ENCODE data around the gene ACOT11. TPM values are rescaled to one million over a fixed set of nuclear protein-coding genes. Genes with fewer than 3 reads are reported as not detected.

The ACOT11 gene
- total RNA-seq, 2 experiments from 2014 or later, result 0.50 to 0.91 TPM

DNA sequence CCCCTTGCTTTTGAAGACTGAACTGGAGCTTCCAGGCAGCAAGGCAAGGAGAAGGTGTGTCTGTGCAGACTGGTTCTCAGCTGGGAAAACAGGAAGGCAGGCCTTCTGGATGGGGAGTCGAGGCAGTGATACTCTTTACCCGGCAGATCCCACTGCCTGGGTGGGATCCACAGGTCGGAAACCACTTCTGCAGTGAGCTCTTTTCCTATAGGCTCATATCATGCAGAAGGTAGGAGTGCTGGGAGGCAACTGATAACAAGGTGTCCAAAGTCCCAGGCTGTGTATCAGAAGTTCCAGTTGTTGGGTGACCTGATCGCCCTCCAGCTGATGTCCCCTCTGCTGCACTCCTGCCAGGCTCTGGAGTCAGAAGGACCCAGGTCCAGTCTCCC lies 17.1 kb downstream of the ACOT11 start:
- Histone ChIP-seq H3K4me3 (ENCODE audit: low read length) (no peak overlapping the region), H3K4me1 (ENCODE audit: insufficient read depth, low read length) (peaks cover 3% of the 10 kb centered on the region), H3K9me3 (ENCODE audit: control insufficient read depth in 1 of 2, insufficient read depth in 1 of 2, low read length in 2 of 2) (no peaks in the 10 kb centered on the region), H3K36me3 (ENCODE audit: insufficient read depth, low read length) (no peaks in the 10 kb centered on the region), H3K27ac (ENCODE audit: low read depth in 1 of 2, low read length in 2 of 2) (no peak overlapping the region), H3K27me3 (ENCODE audit: control insufficient read depth in 1 of 2, insufficient read depth in 2 of 2, low read length in 2 of 2) (no peaks in the 10 kb centered on the region)
- CTCF ChIA-PET, result no interaction called here
- DNase-seq, result no peak
- H3K4me3 Mint-ChIP-seq, result no peak overlapping the region
- no peak overlapping the region for H3K27ac Mint-ChIP-seq
- POLR2A ChIA-PET, result no interaction called here
- no peaks in the 10 kb centered on the region for H3K36me3 Mint-ChIP-seq (ENCODE audit: low read depth)
- ATAC-seq (ENCODE audit: poor library complexity), result no peak
- H3K9me3 Mint-ChIP-seq, result no peaks in the 10 kb centered on the region
- H3K4me1 Mint-ChIP-seq (ENCODE audit: low read depth), result no peaks in the 10 kb centered on the region
- intact Hi-C loops (cut with DNase I, micrococcal nuclease), result no loop called here
- TF ChIP-seq, protein P1, sequence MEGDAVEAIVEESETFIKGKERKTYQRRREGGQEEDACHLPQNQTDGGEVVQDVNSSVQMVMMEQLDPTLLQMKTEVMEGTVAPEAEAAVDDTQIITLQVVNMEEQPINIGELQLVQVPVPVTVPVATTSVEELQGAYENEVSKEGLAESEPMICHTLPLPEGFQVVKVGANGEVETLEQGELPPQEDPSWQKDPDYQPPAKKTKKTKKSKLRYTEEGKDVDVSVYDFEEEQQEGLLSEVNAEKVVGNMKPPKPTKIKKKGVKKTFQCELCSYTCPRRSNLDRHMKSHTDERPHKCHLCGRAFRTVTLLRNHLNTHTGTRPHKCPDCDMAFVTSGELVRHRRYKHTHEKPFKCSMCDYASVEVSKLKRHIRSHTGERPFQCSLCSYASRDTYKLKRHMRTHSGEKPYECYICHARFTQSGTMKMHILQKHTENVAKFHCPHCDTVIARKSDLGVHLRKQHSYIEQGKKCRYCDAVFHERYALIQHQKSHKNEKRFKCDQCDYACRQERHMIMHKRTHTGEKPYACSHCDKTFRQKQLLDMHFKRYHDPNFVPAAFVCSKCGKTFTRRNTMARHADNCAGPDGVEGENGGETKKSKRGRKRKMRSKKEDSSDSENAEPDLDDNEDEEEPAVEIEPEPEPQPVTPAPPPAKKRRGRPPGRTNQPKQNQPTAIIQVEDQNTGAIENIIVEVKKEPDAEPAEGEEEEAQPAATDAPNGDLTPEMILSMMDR (IDR thresholded peaks at IDR 0.05), result no peak
- no peaks in the 10 kb centered on the region for H3K27me3 Mint-ChIP-seq

DNA sequence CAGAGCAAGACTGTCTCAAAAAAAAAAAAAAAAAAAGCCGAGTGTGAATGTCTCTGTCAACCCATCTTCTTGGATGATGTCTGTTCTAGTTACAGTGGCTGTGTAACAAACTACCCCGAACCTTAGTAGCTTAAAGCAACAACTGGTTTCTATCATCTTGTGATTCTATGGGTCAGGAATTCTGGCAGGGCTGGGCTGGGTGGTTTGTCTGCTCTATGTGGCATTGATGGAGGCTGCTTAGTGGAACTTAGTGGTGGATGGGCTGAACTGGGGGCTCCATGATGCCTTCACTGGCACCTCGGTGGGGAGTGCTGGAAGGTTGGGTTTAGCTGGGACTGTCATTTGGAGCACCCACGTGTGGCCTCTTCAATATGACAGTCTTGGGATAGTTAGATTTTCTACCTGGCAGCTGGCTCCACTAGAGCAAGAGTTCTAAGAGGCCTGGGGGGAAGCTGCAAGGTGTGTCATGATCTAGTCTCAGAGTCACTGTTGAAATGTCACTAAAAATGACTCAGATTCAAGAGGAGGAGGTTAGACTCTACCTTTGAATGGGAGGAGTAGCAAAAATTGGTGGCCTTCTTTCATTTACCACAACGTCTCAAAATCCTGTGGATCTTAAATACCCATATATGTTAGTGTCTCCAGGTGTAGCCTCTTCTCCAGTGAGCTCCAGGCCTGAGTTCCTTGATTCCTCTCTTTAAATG lies 18.6 kb downstream of the ACOT11 start:
- Mint-ChIP-seq H3K27me3 (no peaks in the 10 kb centered on the region), H3K36me3 (ENCODE audit: low read depth) (no peaks in the 10 kb centered on the region), H3K4me1 (ENCODE audit: low read depth) (no peaks in the 10 kb centered on the region), H3K27ac (no peak overlapping the region), H3K4me3 (no peak overlapping the region), H3K9me3 (no peaks in the 10 kb centered on the region)
- H3K36me3 ChIP-seq (ENCODE audit: insufficient read depth, low read length), result no peaks in the 10 kb centered on the region
- no peaks in the 10 kb centered on the region for H3K27me3 ChIP-seq (ENCODE audit: control insufficient read depth in 1 of 2, insufficient read depth in 2 of 2, low read length in 2 of 2)
- intact Hi-C loops (cut with DNase I, micrococcal nuclease), result no loop called here
- no peaks in the 10 kb centered on the region for H3K9me3 ChIP-seq (ENCODE audit: control insufficient read depth in 1 of 2, insufficient read depth in 1 of 2, low read length in 2 of 2)
- ATAC-seq (ENCODE audit: poor library complexity) (no peak), DNase-seq (no peak)
- CTCF ChIA-PET, result interaction anchor here (0.7 kb wide), 1 partner anchor 209 kb away, joined by 3 read pairs; no protein-coding TSS in a partner anchor
- H3K4me3 ChIP-seq (ENCODE audit: low read length), result no peak overlapping the region
- POLR2A ChIA-PET, result interaction anchor here (0.5 kb wide), 1 partner anchor 640 kb away, joined by 3 read pairs; no protein-coding TSS in a partner anchor
- H3K4me1 ChIP-seq (ENCODE audit: insufficient read depth, low read length), result peaks cover 3% of the 10 kb centered on the region
- no peak overlapping the region for H3K27ac ChIP-seq (ENCODE audit: low read depth in 1 of 2, low read length in 2 of 2)
- TF ChIP-seq, protein P1 (IDR thresholded peaks at IDR 0.05), result no peak

DNA sequence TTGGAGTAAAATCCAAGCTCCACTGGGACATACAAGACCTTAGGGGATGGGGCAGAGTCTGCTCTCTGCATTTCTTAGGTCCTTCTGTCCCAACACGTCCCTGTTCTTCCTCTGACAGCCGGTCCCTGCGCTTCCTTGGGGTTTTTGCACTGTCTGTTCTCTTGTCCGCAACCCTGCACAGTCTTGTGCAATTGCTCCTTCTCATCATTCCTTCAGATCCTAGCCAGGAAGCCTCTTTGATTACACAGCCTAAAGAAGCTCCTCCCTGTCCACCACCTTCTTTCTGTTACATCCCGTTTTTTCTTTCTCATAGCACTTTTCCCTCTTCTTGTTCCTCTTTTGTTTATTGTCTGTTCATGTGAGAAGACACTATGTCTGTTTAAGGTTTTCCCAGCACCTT lies 19.9 kb downstream of the ACOT11 start:
- H3K4me3 ChIP-seq (ENCODE audit: low read length), result no peak overlapping the region
- Mint-ChIP-seq H3K9me3 (no peaks in the 10 kb centered on the region), H3K27ac (no peak overlapping the region), H3K36me3 (ENCODE audit: low read depth) (no peaks in the 10 kb centered on the region), H3K27me3 (no peaks in the 10 kb centered on the region), H3K4me1 (ENCODE audit: low read depth) (no peaks in the 10 kb centered on the region), H3K4me3 (no peak overlapping the region)
- no peak overlapping the region for H3K27ac ChIP-seq (ENCODE audit: low read depth in 1 of 2, low read length in 2 of 2)
- intact Hi-C loops (cut with DNase I, micrococcal nuclease), result no loop called here
- POLR2A ChIA-PET, result no interaction called here
- no peaks in the 10 kb centered on the region for H3K36me3 ChIP-seq (ENCODE audit: insufficient read depth, low read length)
- no peak for DNase-seq
- CTCF ChIA-PET, result interaction anchor here (0.7 kb wide), 1 partner anchor 1473 kb away, joined by 3 read pairs; no protein-coding TSS in a partner anchor
- no peak for ATAC-seq (ENCODE audit: poor library complexity)
- no peaks in the 10 kb centered on the region for H3K9me3 ChIP-seq (ENCODE audit: control insufficient read depth in 1 of 2, insufficient read depth in 1 of 2, low read length in 2 of 2)
- TF ChIP-seq, protein P1 (IDR thresholded peaks at IDR 0.05), result no peak
- peaks cover 3% of the 10 kb centered on the region for H3K4me1 ChIP-seq (ENCODE audit: insufficient read depth, low read length)
- H3K27me3 ChIP-seq (ENCODE audit: control insufficient read depth in 1 of 2, insufficient read depth in 2 of 2, low read length in 2 of 2), result no peaks in the 10 kb centered on the region
